Measurements from ENCODE around the gene ATP12A. TPM values are rescaled to one million over a fixed set of nuclear protein-coding genes. Genes with fewer than 3 reads are reported as not detected.

ATP12A gene
- total RNA-seq, 6 experiments from 2014 or later, result not detected

DNA sequence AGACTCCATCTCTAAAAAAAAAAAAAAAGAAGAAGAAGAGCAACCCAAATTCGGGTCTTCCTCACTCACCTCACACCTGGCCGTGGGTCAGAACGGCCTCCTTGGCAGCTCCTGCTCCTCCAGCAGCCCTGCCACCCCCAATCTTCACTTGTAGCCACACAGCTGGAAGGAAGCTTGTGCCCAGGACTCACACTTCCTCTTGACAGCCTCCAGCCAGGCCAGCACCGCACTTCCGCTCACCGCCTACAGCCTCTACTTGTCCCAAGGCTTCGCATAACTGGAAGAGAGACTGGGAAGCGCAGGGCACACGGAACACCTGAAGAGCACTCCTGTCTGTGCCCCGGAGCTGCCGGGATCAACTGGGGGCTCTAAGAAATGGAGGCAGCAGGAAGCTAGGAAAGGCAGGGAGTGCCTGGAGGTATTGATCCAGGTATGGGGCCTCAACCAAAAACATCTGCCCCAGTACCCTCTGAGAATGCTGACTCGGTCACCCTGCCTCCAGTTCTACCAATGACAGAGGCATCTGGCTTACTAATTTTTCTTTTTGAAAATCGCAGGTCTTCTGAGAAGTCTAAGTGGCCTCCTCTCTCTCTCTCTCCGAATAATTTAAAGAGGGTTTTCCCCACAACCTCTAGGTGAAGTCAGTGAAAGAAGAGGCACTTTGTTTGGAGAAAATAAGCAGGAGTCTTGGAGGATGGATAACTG lies 31.1 kb upstream of the ATP12A start:
- Mint-ChIP-seq H3K36me3 (ENCODE audit: low read depth) (no peaks in the 10 kb centered on the region), H3K9me3 (no peaks in the 10 kb centered on the region), H3K27me3 (ENCODE audit: insufficient read depth) (peaks cover 16% of the 10 kb centered on the region), H3K27ac (no peak overlapping the region), H3K4me3 (no peak overlapping the region), H3K4me1 (ENCODE audit: low read depth) (peaks cover 9% of the 10 kb centered on the region; the same call in 1 of the 2 replicates)
- DNase-seq, result no peak
- TF ChIP-seq, protein P1, sequence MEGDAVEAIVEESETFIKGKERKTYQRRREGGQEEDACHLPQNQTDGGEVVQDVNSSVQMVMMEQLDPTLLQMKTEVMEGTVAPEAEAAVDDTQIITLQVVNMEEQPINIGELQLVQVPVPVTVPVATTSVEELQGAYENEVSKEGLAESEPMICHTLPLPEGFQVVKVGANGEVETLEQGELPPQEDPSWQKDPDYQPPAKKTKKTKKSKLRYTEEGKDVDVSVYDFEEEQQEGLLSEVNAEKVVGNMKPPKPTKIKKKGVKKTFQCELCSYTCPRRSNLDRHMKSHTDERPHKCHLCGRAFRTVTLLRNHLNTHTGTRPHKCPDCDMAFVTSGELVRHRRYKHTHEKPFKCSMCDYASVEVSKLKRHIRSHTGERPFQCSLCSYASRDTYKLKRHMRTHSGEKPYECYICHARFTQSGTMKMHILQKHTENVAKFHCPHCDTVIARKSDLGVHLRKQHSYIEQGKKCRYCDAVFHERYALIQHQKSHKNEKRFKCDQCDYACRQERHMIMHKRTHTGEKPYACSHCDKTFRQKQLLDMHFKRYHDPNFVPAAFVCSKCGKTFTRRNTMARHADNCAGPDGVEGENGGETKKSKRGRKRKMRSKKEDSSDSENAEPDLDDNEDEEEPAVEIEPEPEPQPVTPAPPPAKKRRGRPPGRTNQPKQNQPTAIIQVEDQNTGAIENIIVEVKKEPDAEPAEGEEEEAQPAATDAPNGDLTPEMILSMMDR (IDR thresholded peaks at IDR 0.05), result no peak

DNA sequence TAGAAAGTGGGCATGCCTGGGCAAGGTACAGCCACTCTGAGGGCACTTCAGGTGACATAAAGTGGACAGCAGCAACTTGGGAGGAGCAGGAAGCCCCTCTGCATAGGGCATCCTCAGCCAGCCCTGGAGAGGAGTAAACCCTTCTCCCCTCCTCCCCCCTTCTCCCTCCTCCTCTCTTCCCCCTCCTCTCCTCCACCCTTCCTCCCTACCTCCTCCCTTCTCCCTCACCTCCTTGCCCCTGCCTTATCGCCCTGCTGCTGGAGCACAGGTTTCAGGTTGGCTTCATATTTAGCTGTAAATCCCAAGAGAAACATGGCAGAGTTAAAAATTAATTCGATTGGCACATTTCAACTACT lies 30.5 kb upstream of the ATP12A start:
- Mint-ChIP-seq H3K9me3 (no peaks in the 10 kb centered on the region), H3K36me3 (ENCODE audit: low read depth) (no peaks in the 10 kb centered on the region), H3K27ac (no peak overlapping the region)

DNA sequence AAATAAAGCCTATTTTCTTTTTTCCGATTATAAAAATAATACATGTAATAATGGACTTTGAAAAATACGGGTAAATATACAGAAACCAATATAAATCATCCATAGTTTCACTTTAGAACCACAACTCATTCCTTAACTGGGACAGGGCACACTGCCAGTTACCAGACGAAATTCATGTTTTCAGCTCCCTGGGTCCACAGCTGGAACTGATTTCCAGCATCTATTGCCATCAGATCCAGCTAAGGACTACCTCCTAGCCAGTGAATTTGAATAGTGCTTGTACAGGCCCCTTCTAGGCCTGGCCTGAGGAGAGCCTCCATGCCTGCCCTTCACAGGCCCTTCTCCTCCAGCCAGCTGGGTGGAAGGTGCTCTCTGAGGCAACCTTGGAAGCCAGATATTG lies 30.0 kb upstream of the ATP12A start:
- TF ChIP-seq, protein P1 (IDR thresholded peaks at IDR 0.05), result no peak
- Mint-ChIP-seq H3K4me1 (ENCODE audit: low read depth) (peaks cover 9% of the 10 kb centered on the region; the same call in 1 of the 2 replicates), H3K9me3 (no peaks in the 10 kb centered on the region), H3K27ac (no peak overlapping the region), H3K27me3 (ENCODE audit: insufficient read depth) (peaks cover 16% of the 10 kb centered on the region), H3K4me3 (no peak overlapping the region), H3K36me3 (ENCODE audit: low read depth) (no peaks in the 10 kb centered on the region)
- no peak for DNase-seq

More for the DNA sequence above, 30.5 kb upstream of the ATP12A start:
- peaks cover 16% of the 10 kb centered on the region for H3K27me3 Mint-ChIP-seq (ENCODE audit: insufficient read depth)
- no peak overlapping the region for H3K4me3 Mint-ChIP-seq
- TF ChIP-seq, protein P1 (IDR thresholded peaks at IDR 0.05), result no peak
- H3K4me1 Mint-ChIP-seq (ENCODE audit: low read depth), result peaks cover 9% of the 10 kb centered on the region; the same call in 1 of the 2 replicates
- no peak for DNase-seq

DNA sequence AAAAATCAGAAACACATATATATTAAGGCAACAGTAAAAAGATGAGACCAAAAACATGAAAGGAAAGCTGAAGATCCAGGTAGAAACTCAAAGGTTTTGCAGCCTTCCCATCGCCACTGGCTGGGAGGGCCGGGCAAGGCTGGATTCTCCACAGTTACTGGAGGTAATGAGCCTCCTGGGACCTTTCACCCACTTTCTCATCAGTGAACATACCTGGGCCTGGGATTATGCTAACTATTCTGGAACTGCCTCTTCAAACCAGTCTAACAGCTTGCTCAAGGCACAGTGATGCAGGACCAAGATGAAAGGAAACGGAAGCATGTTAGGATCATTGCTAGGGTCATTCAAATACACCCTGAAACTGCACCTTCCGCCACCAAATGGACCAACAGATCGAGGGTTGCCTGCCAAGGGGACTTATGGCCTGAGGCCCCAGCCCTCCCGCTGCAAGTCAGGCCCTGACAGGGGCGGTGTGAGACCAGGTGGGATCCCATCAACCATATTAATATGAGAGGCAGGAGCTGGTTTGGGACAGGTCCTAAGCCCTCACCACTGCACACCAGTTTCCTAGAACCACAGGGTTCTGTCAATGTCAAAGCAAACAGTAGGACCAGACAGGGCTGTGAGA lies 28.4 kb upstream of the ATP12A start:
- peaks cover 19% of the 10 kb centered on the region for H3K27me3 Mint-ChIP-seq (ENCODE audit: insufficient read depth)
- peaks cover 9% of the 10 kb centered on the region; the same call in 1 of the 2 replicates for H3K4me1 Mint-ChIP-seq (ENCODE audit: low read depth)
- no peaks in the 10 kb centered on the region for H3K36me3 Mint-ChIP-seq (ENCODE audit: low read depth)
- H3K9me3 Mint-ChIP-seq, result no peaks in the 10 kb centered on the region
- H3K27ac Mint-ChIP-seq, result no peak overlapping the region
- DNase-seq, result no peak
- H3K4me3 Mint-ChIP-seq, result no peak overlapping the region
- TF ChIP-seq, protein P1 (IDR thresholded peaks at IDR 0.05), result no peak

DNA sequence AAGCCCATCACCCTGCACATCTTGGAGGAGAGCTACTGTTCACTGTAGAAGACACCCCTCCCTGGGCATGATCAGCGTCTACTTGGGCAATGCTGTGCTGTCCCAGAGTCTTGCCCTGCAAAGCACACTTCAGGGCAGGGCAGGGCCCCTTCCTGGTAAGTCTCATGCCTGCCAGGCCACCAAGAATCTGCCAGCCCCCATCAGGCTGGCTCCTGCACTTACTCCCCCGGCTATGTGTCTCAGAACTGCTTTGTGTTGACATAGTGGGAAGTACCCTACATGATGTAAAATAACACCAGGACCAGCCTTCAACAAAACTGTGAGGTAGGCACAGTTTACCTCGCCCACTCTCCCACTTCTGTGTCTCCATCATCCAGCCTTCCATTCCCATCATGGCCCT lies 27.8 kb upstream of the ATP12A start:
- Mint-ChIP-seq H3K9me3 (no peaks in the 10 kb centered on the region), H3K4me3 (no peak overlapping the region), H3K4me1 (ENCODE audit: low read depth) (peaks cover 9% of the 10 kb centered on the region; the same call in 1 of the 2 replicates), H3K27ac (no peak overlapping the region), H3K36me3 (ENCODE audit: low read depth) (no peaks in the 10 kb centered on the region), H3K27me3 (ENCODE audit: insufficient read depth) (peaks cover 19% of the 10 kb centered on the region)
- no peak for DNase-seq
- TF ChIP-seq, protein P1 (IDR thresholded peaks at IDR 0.05), result no peak
